AG09319 (cell line): ENCODE data around the gene URGCP.
A peak's percentile ranks its signal among the peaks of the same experiment; 100 is the strongest.

Experiments
- DNase-seq: peaks from one replicate; pipeline ENCODE4 v3.0.0-alpha.2; 2010; ENCODE audit warnings: low read depth; ENCODE audit errors: extremely low read depth
- TF ChIP-seq, protein P1 (sequence below): IDR thresholded peaks from 2 replicates; pipeline ENCODE4 v1.5.1; 2011; ENCODE audit warnings: low read depth, mild to moderate bottlenecking, inconsistent platforms, low read length, moderate library complexity

The URGCP gene

GRCh38 chr7:43878867-43879266 lies 27.5 kb downstream of the URGCP start:
- TF ChIP-seq, protein P1, sequence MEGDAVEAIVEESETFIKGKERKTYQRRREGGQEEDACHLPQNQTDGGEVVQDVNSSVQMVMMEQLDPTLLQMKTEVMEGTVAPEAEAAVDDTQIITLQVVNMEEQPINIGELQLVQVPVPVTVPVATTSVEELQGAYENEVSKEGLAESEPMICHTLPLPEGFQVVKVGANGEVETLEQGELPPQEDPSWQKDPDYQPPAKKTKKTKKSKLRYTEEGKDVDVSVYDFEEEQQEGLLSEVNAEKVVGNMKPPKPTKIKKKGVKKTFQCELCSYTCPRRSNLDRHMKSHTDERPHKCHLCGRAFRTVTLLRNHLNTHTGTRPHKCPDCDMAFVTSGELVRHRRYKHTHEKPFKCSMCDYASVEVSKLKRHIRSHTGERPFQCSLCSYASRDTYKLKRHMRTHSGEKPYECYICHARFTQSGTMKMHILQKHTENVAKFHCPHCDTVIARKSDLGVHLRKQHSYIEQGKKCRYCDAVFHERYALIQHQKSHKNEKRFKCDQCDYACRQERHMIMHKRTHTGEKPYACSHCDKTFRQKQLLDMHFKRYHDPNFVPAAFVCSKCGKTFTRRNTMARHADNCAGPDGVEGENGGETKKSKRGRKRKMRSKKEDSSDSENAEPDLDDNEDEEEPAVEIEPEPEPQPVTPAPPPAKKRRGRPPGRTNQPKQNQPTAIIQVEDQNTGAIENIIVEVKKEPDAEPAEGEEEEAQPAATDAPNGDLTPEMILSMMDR = no peak
- no peak for DNase-seq

- DNase-seq = no peak
- TF ChIP-seq, protein P1 = no peak
Measured at GRCh38 chr7:43877968-43878864, 28.2 kb downstream of the URGCP start.

- TF ChIP-seq, protein P1 = no peak
- DNase-seq = no peak
Measured at GRCh38 chr7:43876976-43877745, 29.2 kb downstream of the URGCP start.

GRCh38 chr7:43876241-43876640 lies 30.2 kb downstream of the URGCP start:
- TF ChIP-seq, protein P1 = no peak
- DNase-seq = no peak

DNA sequence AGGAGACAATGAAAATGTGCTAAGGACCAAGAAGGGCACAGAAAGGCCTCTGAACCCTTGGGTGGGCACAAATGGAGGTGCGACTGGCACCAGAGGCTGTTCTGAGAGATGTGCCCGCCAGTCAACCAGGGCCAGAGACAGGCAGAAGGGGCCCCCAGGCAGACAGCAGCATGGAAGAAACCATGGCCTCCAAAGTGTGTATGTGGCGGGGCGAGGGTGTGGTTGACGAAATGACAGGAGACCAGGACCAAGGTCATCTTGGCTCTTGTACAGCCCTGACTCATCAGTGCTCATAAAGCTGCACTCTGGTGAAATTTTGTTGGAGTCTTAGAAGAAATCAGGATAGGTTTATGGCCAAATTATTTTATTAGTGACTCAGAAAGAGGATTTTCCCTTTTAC lies 33.1 kb downstream of the URGCP start:
- peak; percentile 51 for DNase-seq
- TF ChIP-seq, protein P1 = no peak

GRCh38 chr7:43872406-43873110 lies 33.8 kb downstream of the URGCP start:
- DNase-seq = peak; percentile 72
- TF ChIP-seq, protein P1 = no peak
